Measurements from ENCODE around the gene VGLL3.
A peak's percentile ranks its signal among the peaks of the same experiment; 100 is the strongest.

The VGLL3 gene

DNA sequence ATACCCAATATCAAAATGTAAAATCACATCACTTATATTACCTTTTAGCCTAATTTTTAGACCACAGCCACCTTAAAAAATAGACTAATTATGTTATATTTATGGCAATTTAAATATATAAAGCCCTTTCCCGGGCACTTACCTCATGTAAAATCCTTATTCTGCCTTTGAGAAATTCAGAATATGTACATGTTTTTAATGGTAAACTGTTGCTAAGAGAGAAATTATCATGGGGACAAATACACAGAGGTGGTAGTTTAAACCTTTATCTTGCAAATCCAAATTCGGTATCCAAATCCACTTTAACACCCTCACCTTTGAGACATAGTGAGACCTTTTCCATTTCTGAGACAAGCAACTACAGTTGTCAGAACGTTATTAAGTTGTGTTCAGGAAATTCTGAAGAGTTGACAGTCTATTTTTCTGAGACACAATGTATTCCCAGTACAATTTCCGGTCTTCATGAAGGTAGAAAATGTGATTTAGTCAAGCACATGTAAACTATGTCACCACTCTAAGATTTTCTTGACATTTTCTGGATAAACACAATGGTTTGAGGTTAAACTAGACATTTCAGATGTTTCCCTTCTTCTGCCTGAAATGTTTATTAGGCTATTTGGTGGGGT lies 10.6 kb upstream of the VGLL3 start:
- no peaks in the 10 kb centered on the region for H3K27me3 ChIP-seq (ENCODE audit: control insufficient read depth, insufficient read depth, low read length)

DNA sequence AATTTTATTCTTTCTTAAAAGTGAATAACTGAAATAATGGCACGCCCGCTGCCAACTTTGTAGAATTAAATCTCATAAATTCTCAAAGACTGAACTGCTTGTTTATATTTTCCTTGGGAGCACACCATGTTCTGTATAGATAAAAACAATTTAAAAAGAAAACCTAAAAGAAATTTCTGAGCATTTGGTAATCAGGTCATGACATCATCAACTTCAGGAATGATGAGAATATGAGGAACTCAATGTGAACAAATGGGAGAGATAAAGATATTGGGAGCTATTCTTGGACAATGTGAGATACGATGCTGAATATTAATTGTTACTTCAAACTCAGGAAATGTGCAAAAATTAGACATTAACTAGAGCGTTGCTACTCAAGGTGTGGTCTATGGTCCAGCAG lies 10.0 kb upstream of the VGLL3 start:
- Histone ChIP-seq H3K27ac (ENCODE audit: low read depth, low read length) (no peak overlapping the region), H3K9ac (ENCODE audit: low read length) (no peak overlapping the region), H3K4me1 (ENCODE audit: control insufficient read depth, insufficient read depth, low read length) (no peaks in the 10 kb centered on the region), H3K27me3 (ENCODE audit: control insufficient read depth, insufficient read depth, low read length) (no peaks in the 10 kb centered on the region), H3K36me3 (ENCODE audit: control insufficient read depth, insufficient read depth, low read length) (no peaks in the 10 kb centered on the region), H3K4me3 (ENCODE audit: low read length) (no peak overlapping the region)

More for the DNA sequence above, 10.6 kb upstream of the VGLL3 start:
- Histone ChIP-seq H3K4me1 (ENCODE audit: control insufficient read depth, insufficient read depth, low read length) (no peaks in the 10 kb centered on the region), H3K9ac (ENCODE audit: low read length) (no peak overlapping the region), H3K36me3 (ENCODE audit: control insufficient read depth, insufficient read depth, low read length) (no peaks in the 10 kb centered on the region), H3K4me3 (ENCODE audit: low read length) (no peak overlapping the region), H3K27ac (ENCODE audit: low read depth, low read length) (no peak overlapping the region)

- no peaks in the 10 kb centered on the region for H3K4me1 ChIP-seq (ENCODE audit: control insufficient read depth, insufficient read depth, low read length)
- H3K9ac ChIP-seq (ENCODE audit: low read length), result no peak overlapping the region
- H3K27ac ChIP-seq (ENCODE audit: low read depth, low read length), result no peak overlapping the region
- H3K27me3 ChIP-seq (ENCODE audit: control insufficient read depth, insufficient read depth, low read length), result no peaks in the 10 kb centered on the region
- H3K4me3 ChIP-seq (ENCODE audit: low read length), result no peak overlapping the region
- H3K36me3 ChIP-seq (ENCODE audit: control insufficient read depth, insufficient read depth, low read length), result no peaks in the 10 kb centered on the region
These were observed 7.6 kb upstream of the VGLL3 start for GRCh38 chr3:86998569-86998968.

- Histone ChIP-seq H3K27ac (ENCODE audit: low read depth, low read length) (no peak overlapping the region), H3K4me1 (ENCODE audit: control insufficient read depth, insufficient read depth, low read length) (peaks cover 3% of the 10 kb centered on the region), H3K4me3 (ENCODE audit: low read length) (no peak overlapping the region), H3K9ac (ENCODE audit: low read length) (no peak overlapping the region), H3K36me3 (ENCODE audit: control insufficient read depth, insufficient read depth, low read length) (no peaks in the 10 kb centered on the region), H3K27me3 (ENCODE audit: control insufficient read depth, insufficient read depth, low read length) (no peaks in the 10 kb centered on the region)
These were observed 5.5 kb upstream of the VGLL3 start for GRCh38 chr3:86996261-86996955.

DNA sequence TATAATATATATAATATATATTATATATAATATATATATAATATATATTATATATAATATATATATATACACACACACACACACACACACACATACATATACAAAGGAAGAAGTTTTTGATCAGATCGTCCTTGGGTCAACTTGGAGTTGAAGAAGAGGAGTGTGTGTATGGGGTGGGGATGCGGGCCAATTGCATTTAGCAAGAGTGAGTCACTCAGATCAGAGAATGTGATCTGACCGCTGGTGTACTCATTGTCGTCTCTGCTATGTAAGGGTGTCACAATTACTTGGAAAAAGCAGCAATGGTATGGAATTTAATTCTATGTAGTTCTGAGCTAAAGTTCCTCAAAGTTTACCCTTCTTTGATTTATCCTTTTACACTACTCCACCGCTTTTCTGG lies 4.6 kb upstream of the VGLL3 start:
- no peak overlapping the region for H3K4me3 ChIP-seq (ENCODE audit: low read length)
- no peak overlapping the region for H3K27ac ChIP-seq (ENCODE audit: low read depth, low read length)
- no peaks in the 10 kb centered on the region for H3K27me3 ChIP-seq (ENCODE audit: control insufficient read depth, insufficient read depth, low read length)
- H3K4me1 ChIP-seq (ENCODE audit: control insufficient read depth, insufficient read depth, low read length), result peaks cover 3% of the 10 kb centered on the region
- H3K36me3 ChIP-seq (ENCODE audit: control insufficient read depth, insufficient read depth, low read length), result no peaks in the 10 kb centered on the region
- no peak overlapping the region for H3K9ac ChIP-seq (ENCODE audit: low read length)

DNA sequence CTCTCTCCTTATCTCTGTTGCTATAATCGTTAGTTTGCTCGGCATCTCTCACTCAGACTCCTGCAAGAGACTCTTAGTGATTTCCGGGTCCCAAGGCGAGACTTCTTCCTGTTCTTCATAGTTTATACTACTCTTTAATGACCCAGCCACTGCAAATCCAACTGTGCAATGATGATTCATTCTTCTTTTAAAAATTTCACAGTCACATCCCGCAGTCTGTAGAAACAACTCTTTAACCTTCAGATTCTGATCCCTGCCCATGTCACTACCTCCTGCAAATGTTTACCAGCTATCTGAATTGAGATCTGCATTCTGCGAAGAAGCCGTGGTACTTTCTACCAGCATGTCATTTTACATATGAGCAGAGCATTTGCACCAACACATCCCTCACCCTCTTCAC lies 2.8 kb upstream of the VGLL3 start:
- no peak overlapping the region for H3K4me3 ChIP-seq (ENCODE audit: low read length)

GRCh38 chr3:86991840-86992435 lies 989 bp upstream of the VGLL3 start:
- Histone ChIP-seq H3K27ac (ENCODE audit: low read depth, low read length) (peak overlapping the region; percentile 88), H3K9ac (ENCODE audit: low read length) (no peak overlapping the region), H3K4me3 (ENCODE audit: low read length) (peak overlapping the region; percentile 82), H3K27me3 (ENCODE audit: control insufficient read depth, insufficient read depth, low read length) (peaks cover 5% of the 10 kb centered on the region), H3K36me3 (ENCODE audit: control insufficient read depth, insufficient read depth, low read length) (no peaks in the 10 kb centered on the region), H3K4me1 (ENCODE audit: control insufficient read depth, insufficient read depth, low read length) (peaks cover 16% of the 10 kb centered on the region)

More for the DNA sequence above, 2.8 kb upstream of the VGLL3 start:
- H3K9ac ChIP-seq (ENCODE audit: low read length), result no peak overlapping the region
- no peak overlapping the region for H3K27ac ChIP-seq (ENCODE audit: low read depth, low read length)
- peaks cover 3% of the 10 kb centered on the region for H3K4me1 ChIP-seq (ENCODE audit: control insufficient read depth, insufficient read depth, low read length)
- H3K27me3 ChIP-seq (ENCODE audit: control insufficient read depth, insufficient read depth, low read length), result peaks cover 5% of the 10 kb centered on the region
- no peaks in the 10 kb centered on the region for H3K36me3 ChIP-seq (ENCODE audit: control insufficient read depth, insufficient read depth, low read length)

GRCh38 chr3:86991482-86991815 lies 500 bp upstream of the VGLL3 start:
- H3K27me3 ChIP-seq (ENCODE audit: control insufficient read depth, insufficient read depth, low read length), result peaks cover 5% of the 10 kb centered on the region
- H3K4me1 ChIP-seq (ENCODE audit: control insufficient read depth, insufficient read depth, low read length), result peaks cover 19% of the 10 kb centered on the region
- no peaks in the 10 kb centered on the region for H3K36me3 ChIP-seq (ENCODE audit: control insufficient read depth, insufficient read depth, low read length)
- H3K4me3 ChIP-seq (ENCODE audit: low read length), result peak overlapping the region; percentile 82
- peak overlapping the region; percentile 88 for H3K27ac ChIP-seq (ENCODE audit: low read depth, low read length)
- no peak overlapping the region for H3K9ac ChIP-seq (ENCODE audit: low read length)

GRCh38 chr3:86990012-86990733 lies 776 bp downstream of the VGLL3 start:
- Histone ChIP-seq H3K9ac (ENCODE audit: low read length) (peak overlapping the region; percentile 65), H3K4me3 (ENCODE audit: low read length) (peak overlapping the region; percentile 82), H3K27ac (ENCODE audit: low read depth, low read length) (peak overlapping the region; percentile 88), H3K36me3 (ENCODE audit: control insufficient read depth, insufficient read depth, low read length) (no peaks in the 10 kb centered on the region), H3K4me1 (ENCODE audit: control insufficient read depth, insufficient read depth, low read length) (peaks cover 23% of the 10 kb centered on the region), H3K27me3 (ENCODE audit: control insufficient read depth, insufficient read depth, low read length) (peaks cover 5% of the 10 kb centered on the region)

- H3K4me3 ChIP-seq (ENCODE audit: low read length), result peak overlapping the region; percentile 82
- H3K27ac ChIP-seq (ENCODE audit: low read depth, low read length), result peak overlapping the region; percentile 88
- no peaks in the 10 kb centered on the region for H3K36me3 ChIP-seq (ENCODE audit: control insufficient read depth, insufficient read depth, low read length)
- peaks cover 5% of the 10 kb centered on the region for H3K27me3 ChIP-seq (ENCODE audit: control insufficient read depth, insufficient read depth, low read length)
- peaks cover 23% of the 10 kb centered on the region for H3K4me1 ChIP-seq (ENCODE audit: control insufficient read depth, insufficient read depth, low read length)
- H3K9ac ChIP-seq (ENCODE audit: low read length), result no peak overlapping the region
These were observed 1.3 kb downstream of the VGLL3 start for GRCh38 chr3:86989611-86990010.

- H3K27ac ChIP-seq (ENCODE audit: low read depth, low read length), result peak overlapping the region; percentile 88
- H3K9ac ChIP-seq (ENCODE audit: low read length), result no peak overlapping the region
- no peaks in the 10 kb centered on the region for H3K36me3 ChIP-seq (ENCODE audit: control insufficient read depth, insufficient read depth, low read length)
- peaks cover 26% of the 10 kb centered on the region for H3K4me1 ChIP-seq (ENCODE audit: control insufficient read depth, insufficient read depth, low read length)
- H3K27me3 ChIP-seq (ENCODE audit: control insufficient read depth, insufficient read depth, low read length), result peaks cover 5% of the 10 kb centered on the region
- H3K4me3 ChIP-seq (ENCODE audit: low read length), result peak overlapping the region; percentile 82
These were observed 1.9 kb downstream of the VGLL3 start for GRCh38 chr3:86989006-86989405.

DNA sequence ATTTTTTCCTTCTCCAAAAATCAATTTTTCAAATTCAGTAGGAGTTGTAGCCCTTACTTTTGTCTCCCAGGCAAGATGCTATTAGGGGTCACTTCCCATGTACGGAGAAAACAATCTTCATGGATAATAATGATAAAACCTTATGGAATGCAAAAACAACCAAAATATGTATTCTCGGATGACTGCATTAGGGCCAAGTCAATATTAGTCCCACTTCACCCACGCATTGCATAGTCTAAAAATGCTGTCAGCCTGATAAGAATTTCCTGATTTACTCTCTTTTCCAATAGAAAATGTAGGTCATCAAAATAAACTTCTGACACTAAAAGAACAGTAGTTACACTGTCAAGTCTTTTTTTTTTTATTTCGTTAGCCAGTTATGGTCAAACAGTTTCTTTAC lies 2.7 kb downstream of the VGLL3 start:
- H3K4me1 ChIP-seq (ENCODE audit: control insufficient read depth, insufficient read depth, low read length), result peaks cover 26% of the 10 kb centered on the region
- H3K27me3 ChIP-seq (ENCODE audit: control insufficient read depth, insufficient read depth, low read length), result peaks cover 5% of the 10 kb centered on the region
- no peak overlapping the region for H3K9ac ChIP-seq (ENCODE audit: low read length)
- H3K27ac ChIP-seq (ENCODE audit: low read depth, low read length), result peak overlapping the region; percentile 70
- no peaks in the 10 kb centered on the region for H3K36me3 ChIP-seq (ENCODE audit: control insufficient read depth, insufficient read depth, low read length)
- H3K4me3 ChIP-seq (ENCODE audit: low read length), result peak overlapping the region; percentile 51
